GM23248 (cell line): ENCODE results near the gene SCAPER. TPM values are rescaled to one million over a fixed set of nuclear protein-coding genes. Genes with fewer than 3 reads are reported as not detected.

Experiments used
- DNase-seq: peaks from one replicate; pipeline ENCODE4 v3.0.0-alpha.2; 2015
- H2AFZ ChIP-seq: fragments of 200-600 bp; sonication (generic); 2 replicates; pipeline ENCODE4 v1.6.1; 2016; ENCODE audit warnings: antibody characterized with exemption
- H3F3A ChIP-seq: fragments of 200-600 bp; sonication (generic); 2 replicates; pipeline ENCODE4 v1.6.1; 2016; ENCODE audit warnings: mild to moderate bottlenecking, antibody characterized with exemption, mixed run types; ENCODE audit not compliant: insufficient read depth
- H3K27ac ChIP-seq: fragments of 200-600 bp; sonication (generic); 2 replicates; pipeline ENCODE4 v1.5.1; 2016; ENCODE audit warnings: mild to moderate bottlenecking
- H3K27me3 ChIP-seq: fragments of 200-600 bp; sonication (generic); replicated peaks from 2 replicates; pipeline ENCODE4 v1.6.1; 2016; ENCODE audit warnings: mild to moderate bottlenecking; ENCODE audit not compliant: insufficient read depth
- H3K36me3 ChIP-seq: fragments of 200-600 bp; sonication (generic); 2 replicates; pipeline ENCODE4 v1.6.1; 2016; ENCODE audit warnings: low read depth, mild to moderate bottlenecking
- H3K4me1 ChIP-seq: fragments of 200-600 bp; sonication (generic); 2 replicates; pipeline ENCODE4 v1.6.1; 2016; ENCODE audit warnings: mild to moderate bottlenecking; ENCODE audit not compliant: insufficient read depth
- H3K4me2 ChIP-seq: fragments of 200-600 bp; sonication (generic); one replicate; pipeline ENCODE4 v1.6.1; 2016; ENCODE audit warnings: mild to moderate bottlenecking; ENCODE audit not compliant: unreplicated experiment
- H3K4me3 ChIP-seq: fragments of 200-600 bp; sonication (generic); 2 replicates; pipeline ENCODE4 v1.5.1; 2016; ENCODE audit warnings: mild to moderate bottlenecking
- H3K79me2 ChIP-seq: fragments of 200-600 bp; sonication (generic); 2 replicates; pipeline ENCODE4 v1.6.1; 2016; ENCODE audit warnings: mild to moderate bottlenecking; ENCODE audit not compliant: insufficient read depth
- H3K9ac ChIP-seq: fragments of 200-600 bp; sonication (generic); 2 replicates; pipeline ENCODE4 v1.6.1; 2016; ENCODE audit warnings: mild to moderate bottlenecking
- H3K9me2 ChIP-seq: fragments of 200-600 bp; sonication (generic); 2 replicates; pipeline ENCODE4 v1.6.1; 2016; ENCODE audit warnings: mixed run types, mild to moderate bottlenecking, moderate library complexity; ENCODE audit not compliant: insufficient read depth
- H3K9me3 ChIP-seq: fragments of 200-600 bp; sonication (generic); one replicate; pipeline ENCODE4 v1.6.1; 2017; ENCODE audit warnings: low read depth
- H4K20me1 ChIP-seq: fragments of 200-600 bp; sonication (generic); 2 replicates; pipeline ENCODE4 v1.6.0; 2016; ENCODE audit not compliant: insufficient read depth
- EZH2 ChIP-seq: fragments of 200-600 bp; sonication (generic); IDR thresholded peaks from 2 replicates; pipeline ENCODE4 v1.6.1; 2018; ENCODE audit warnings: antibody characterized with exemption, mild to moderate bottlenecking; ENCODE audit not compliant: insufficient read depth, poor library complexity, severe bottlenecking
- EZH2phosphoT487 ChIP-seq: fragments of 200-600 bp; sonication (generic); IDR thresholded peaks from 2 replicates; pipeline ENCODE4 v1.6.1; 2018; ENCODE audit warnings: antibody characterized with exemption, moderate library complexity, mild to moderate bottlenecking, low read depth; ENCODE audit not compliant: insufficient read depth
- WGBS, 2 experiments: methylation state at CpG; one replicate each; pipeline ENCODE4 v1.1.6; 2015 to 2017; ENCODE audit warnings: low lambda C conversion rate in 2 of 2, low coverage in 1 of 2; ENCODE audit errors: missing lambda C conversion rate in 2 of 2; 5-methylcytosine and 5-hydroxymethylcytosine counted together
- in situ Hi-C: fragments of 300-500 bp; cut with MboI; formaldehyde crosslinking; loops from 2 replicates; pipeline ENCODE4 v1.15.0; 2020
- polyA plus RNA-seq: library from polyadenylated mRNA; unstranded; fragments of >200 nt; fragmentation: Nextera tagmentation; extraction: Ambion mirVana; gene quantifications from 2 replicates; pipeline ENCODE4 v1.2.1, GENCODE V29; 2016
- total RNA-seq: library from RNA; depleted of rRNA; stranded (reverse); fragments of >200 nt; shearing (Covaris generic); gene quantifications from 2 replicates; pipeline ENCODE4 v1.2.3, GENCODE V29; 2014

The SCAPER gene
- total and polyA plus RNA-seq, 2 experiments from 2014 or later, result 5.9 to 7.8 TPM

- Histone ChIP-seq H3K27ac (no peak overlapping the region), H4K20me1 (no peaks in the 10 kb centered on the region), H3K9me2 (no peaks in the 10 kb centered on the region), H3K36me3 (no peaks in the 10 kb centered on the region), H3K79me2 (no peaks in the 10 kb centered on the region), H3K4me1 (no peaks in the 10 kb centered on the region), H2AFZ (no peak overlapping the region), H3K27me3 (peaks cover 84% of the 10 kb centered on the region), H3K9me3 (no peaks in the 10 kb centered on the region), H3K4me3 (no peak overlapping the region), H3K4me2 (no peak overlapping the region), H3F3A (no peaks in the 10 kb centered on the region; the same call in 1 of the 2 replicates), H3K9ac (no peak overlapping the region)
- TF ChIP-seq EZH2phosphoT487, result no peak
- TF ChIP-seq EZH2, result no peak
- in situ Hi-C loops, result no loop called here
- 25 to 28% methylated on average over 25 to 42 of the region's 42 CpGs for WGBS, 2 experiments
- DNase-seq, result no peak
These were observed 563.6 kb downstream of the SCAPER start for GRCh38 chr15:76341366-76342057.

GRCh38 chr15:76340803-76341365, 564.3 kb downstream of the SCAPER start:
- Histone ChIP-seq H2AFZ (no peak overlapping the region), H3K9me3 (no peaks in the 10 kb centered on the region), H4K20me1 (no peaks in the 10 kb centered on the region), H3F3A (no peaks in the 10 kb centered on the region; the same call in 1 of the 2 replicates), H3K9me2 (no peaks in the 10 kb centered on the region), H3K27ac (no peak overlapping the region), H3K36me3 (no peaks in the 10 kb centered on the region), H3K27me3 (peaks cover 78% of the 10 kb centered on the region), H3K4me2 (no peak overlapping the region), H3K9ac (no peak overlapping the region), H3K4me1 (no peaks in the 10 kb centered on the region), H3K79me2 (no peaks in the 10 kb centered on the region), H3K4me3 (0 out of 2 replicates have a peak overlapping the region, but pooled peaks have one; percentile 39)
- 21 to 25% methylated on average over 26 to 31 of the region's 35 CpGs for WGBS, 2 experiments
- in situ Hi-C loops, result no loop called here
- TF ChIP-seq EZH2phosphoT487, result peak; percentile 23; the same call in 1 of the 2 replicates
- peak; percentile 28 for TF ChIP-seq EZH2
- peak; percentile 35 for DNase-seq

GRCh38 chr15:76340198-76340802, 564.8 kb downstream of the SCAPER start:
- Histone ChIP-seq H4K20me1 (no peaks in the 10 kb centered on the region), H3K9me3 (no peaks in the 10 kb centered on the region), H3K27ac (no peak overlapping the region), H3K27me3 (peaks cover 77% of the 10 kb centered on the region), H3K9ac (no peak overlapping the region), H2AFZ (0 out of 2 replicates have a peak overlapping the region, but pooled peaks have one; percentile 48), H3K4me1 (no peaks in the 10 kb centered on the region), H3K4me3 (peak overlapping the region; percentile 39), H3F3A (no peaks in the 10 kb centered on the region; the same call in 1 of the 2 replicates), H3K4me2 (peak overlapping the region; percentile 55), H3K36me3 (no peaks in the 10 kb centered on the region), H3K79me2 (no peaks in the 10 kb centered on the region), H3K9me2 (no peaks in the 10 kb centered on the region)
- peak; percentile 62 for DNase-seq
- WGBS, 2 experiments, result 9 to 16% methylated on average over 36 to 47 of the region's 53 CpGs
- TF ChIP-seq EZH2 (peak; percentile 97), EZH2phosphoT487 (0 out of 2 replicates have a peak, but pooled peaks have one; percentile 72)
- in situ Hi-C loops, result no loop called here

- H2AFZ ChIP-seq, result 0 out of 2 replicates have a peak overlapping the region, but pooled peaks have one; percentile 48
- no peaks in the 10 kb centered on the region for H4K20me1 ChIP-seq
- no peak overlapping the region for H3K27ac ChIP-seq
- TF ChIP-seq EZH2phosphoT487 (no peak), EZH2 (peak; percentile 8)
- peak overlapping the region; percentile 39 for H3K4me3 ChIP-seq
- no peaks in the 10 kb centered on the region for H3K9me3 ChIP-seq
- WGBS, 2 experiments, result 31 to 34% methylated on average over 41 to 48 of the region's 48 CpGs
- DNase-seq, result peak; percentile 57
- H3K4me2 ChIP-seq, result peak overlapping the region; percentile 55
- in situ Hi-C loops, result no loop called here
- H3K4me1 ChIP-seq, result no peaks in the 10 kb centered on the region
- H3K36me3 ChIP-seq, result no peaks in the 10 kb centered on the region
- H3K9me2 ChIP-seq, result no peaks in the 10 kb centered on the region
- H3K79me2 ChIP-seq, result no peaks in the 10 kb centered on the region
- no peaks in the 10 kb centered on the region; the same call in 1 of the 2 replicates for H3F3A ChIP-seq
- H3K9ac ChIP-seq, result no peak overlapping the region
- H3K27me3 ChIP-seq, result peaks cover 72% of the 10 kb centered on the region
These were observed 565.6 kb downstream of the SCAPER start for GRCh38 chr15:76339305-76340197.
